ENCODE data around the gene ARIH1. TPM values are rescaled to one million over a fixed set of nuclear protein-coding genes. Genes with fewer than 3 reads are reported as not detected.
A peak's percentile ranks its signal among the peaks of the same experiment; 100 is the strongest.
"Not testable (repeated sequence)": the region's sequence is repeated elsewhere in the genome, so short reads cannot be mapped to it uniquely, and the experiment has no call there.

ARIH1 gene
- total and polyA plus RNA-seq, 10 donors, result 14.8 to 171 (median 62.7) TPM

DNA sequence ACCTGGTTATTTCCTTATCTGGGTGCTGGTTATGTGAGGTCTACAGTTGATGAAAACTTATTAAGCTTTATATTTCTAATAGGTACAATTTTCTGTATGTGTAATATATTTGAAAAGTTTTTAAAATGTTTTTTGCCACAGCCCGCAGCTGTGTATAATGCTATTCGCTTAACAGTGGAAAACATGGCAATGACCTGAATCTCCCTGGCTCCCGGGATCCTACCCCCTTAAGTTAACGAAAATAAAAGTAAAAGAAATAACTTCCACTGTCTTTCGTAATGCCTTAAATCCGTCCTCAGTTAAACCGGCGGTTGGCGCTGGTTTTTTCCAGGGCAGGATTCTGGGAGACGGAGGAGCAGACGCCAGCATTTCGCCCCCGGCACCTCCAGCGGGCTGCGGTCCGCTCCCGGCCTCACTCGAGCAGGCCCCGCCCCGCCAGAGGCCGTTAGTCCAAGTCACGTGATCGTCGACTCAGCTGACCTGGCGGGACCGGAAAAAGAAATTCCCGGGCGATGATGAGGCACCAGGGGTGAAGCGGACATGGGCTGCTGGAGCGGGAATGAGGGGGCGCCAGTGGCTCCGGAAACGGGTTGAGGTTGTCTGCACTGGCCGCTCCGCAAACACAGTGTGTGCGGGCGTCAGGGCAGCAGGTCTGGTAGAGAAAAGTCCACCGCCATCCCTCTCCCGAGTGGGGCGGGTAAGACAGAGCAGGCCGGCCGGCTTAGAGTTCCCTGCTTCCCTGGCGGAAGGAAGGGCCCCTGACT is 162.6 kb downstream of the ARIH1 start:
- Histone ChIP-seq H3K4me3 (peak overlapping the region in 7 of 8 donors; percentile 25 to 61 (median 32)), H3K27ac (peak overlapping the region in 3 of 8 donors; percentile 47 to 59 (median 53))
- H3K9me3 ChIP-seq; H3K4me1 ChIP-seq; intact Hi-C loops (cut with DNase I; ENCODE audit: low total_unique reads); H3K36me3 ChIP-seq; H3K27me3 ChIP-seq (replicated peaks in 1 of 7): not testable (repeated sequence)
- WGBS, 5 donors, result 0 to 4% (median 3%) methylated on average over 12 to 27 of the region's 43 CpGs; no CpG with 5 or more reads in 2 of the 5 donors
- TF ChIP-seq POLR2AphosphoS5 (IDR thresholded peaks at IDR 0.05), result peak; percentile 30 to 65 (median 56)
- peak; percentile 86 for DNase-seq

DNA sequence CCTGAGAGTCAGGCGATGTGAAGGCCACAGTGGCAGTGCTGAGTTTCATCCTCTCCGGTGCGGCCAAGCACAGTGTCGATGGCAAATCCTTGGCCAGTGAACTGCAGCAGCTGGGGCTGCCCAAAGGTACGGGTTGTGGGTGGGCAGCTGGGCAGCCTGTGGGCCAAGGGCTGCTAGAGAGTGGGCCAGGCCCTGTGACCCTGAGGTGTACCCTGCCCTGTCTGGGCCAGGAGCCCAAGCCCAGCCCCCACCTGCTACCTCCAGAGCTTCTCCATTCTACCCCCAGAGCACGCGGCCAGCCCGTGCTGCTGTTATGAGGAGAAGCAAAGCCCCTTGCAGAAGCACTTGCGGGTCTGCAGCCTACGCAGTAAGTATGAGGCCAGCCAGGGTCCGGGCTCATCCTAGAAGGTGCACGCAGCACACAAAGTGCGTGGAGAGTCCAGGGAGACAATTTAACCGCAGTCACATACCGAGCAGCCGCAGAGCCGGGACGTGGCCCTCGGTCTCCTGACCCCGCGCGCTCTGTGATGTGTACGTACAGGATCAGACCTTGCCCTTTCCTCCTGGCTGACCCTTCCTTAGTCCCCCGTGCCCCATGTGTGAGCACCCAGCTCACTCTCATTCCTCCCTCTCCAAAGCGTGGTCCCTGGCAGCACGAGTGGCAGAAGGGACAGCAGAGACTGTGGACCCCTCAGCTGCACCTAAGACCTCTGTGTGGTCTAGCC is 165.8 kb downstream of the ARIH1 start:
- H3K36me3 ChIP-seq; DNase-seq; H3K9me3 ChIP-seq; intact Hi-C loops (cut with DNase I; ENCODE audit: low total_unique reads); H3K27me3 ChIP-seq (replicated peaks in 1 of 7); H3K4me1 ChIP-seq; H3K27ac ChIP-seq; H3K4me3 ChIP-seq: not testable (repeated sequence)
- no CpG with 5 or more reads among the region's 26 CpGs for WGBS, 5 donors

DNA sequence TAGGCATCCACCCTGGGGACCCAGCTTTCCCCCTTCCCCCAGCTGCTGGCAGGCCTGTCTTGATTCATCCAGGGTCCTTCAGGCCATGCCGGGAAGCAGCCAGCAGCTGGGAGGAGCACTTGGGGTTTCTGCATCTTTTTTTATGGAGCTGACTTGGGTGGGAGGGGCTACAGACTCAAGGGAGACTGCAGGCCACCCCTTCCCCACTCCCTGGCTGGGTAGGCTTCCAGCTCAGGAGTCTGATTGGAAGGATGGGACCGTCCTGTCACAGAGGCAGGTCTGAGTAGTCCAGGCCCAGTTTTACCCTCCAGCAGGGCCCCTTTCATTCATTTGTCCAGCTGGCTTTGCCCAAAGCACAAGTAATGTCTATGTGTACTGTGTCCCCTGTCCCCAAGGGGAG is 168.1 kb downstream of the ARIH1 start:
- H3K4me3 ChIP-seq; H3K27me3 ChIP-seq (replicated peaks in 1 of 7); H3K27ac ChIP-seq; H3K4me1 ChIP-seq; DNase-seq; intact Hi-C loops (cut with DNase I; ENCODE audit: low total_unique reads); H3K36me3 ChIP-seq; H3K9me3 ChIP-seq: not testable (repeated sequence)
- no CpG with 5 or more reads among the region's 2 CpGs for WGBS, 5 donors

DNA sequence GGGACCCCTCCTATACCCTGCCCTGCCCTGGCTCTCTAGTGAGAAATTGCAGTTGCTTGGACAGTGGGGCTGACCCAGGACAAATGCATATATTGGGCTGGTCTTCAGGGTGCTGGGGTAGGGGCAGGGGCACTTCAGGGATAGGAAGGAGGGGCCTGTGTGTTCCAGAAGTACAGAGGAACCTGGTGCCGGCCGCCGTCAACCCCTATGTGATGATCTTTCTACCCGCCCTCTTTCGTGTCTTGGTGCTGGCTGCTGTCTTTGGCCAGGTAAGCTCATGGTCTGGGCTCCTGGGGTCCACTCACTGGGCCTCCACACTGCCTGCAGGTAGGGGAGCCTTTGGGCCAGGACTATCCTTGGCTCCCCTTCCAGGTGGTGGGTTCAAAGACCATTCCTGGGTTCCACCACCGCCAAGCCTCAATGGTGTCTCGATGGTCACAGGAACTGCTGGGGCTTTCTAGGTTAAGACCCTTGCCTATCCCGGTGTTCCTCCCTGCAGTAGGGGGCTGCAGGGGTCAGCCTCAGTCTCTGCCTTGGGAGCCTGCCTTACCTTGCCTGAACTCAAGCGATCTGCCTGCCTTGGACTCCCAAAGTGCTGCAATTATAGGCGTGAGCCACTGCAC is 174.6 kb downstream of the ARIH1 start:
- 60 to 89% (median 81%) methylated on average over 3 to 8 of the region's 10 CpGs for WGBS, 5 donors
- H3K27me3 ChIP-seq (replicated peaks in 1 of 7); intact Hi-C loops (cut with DNase I; ENCODE audit: low total_unique reads); H3K4me1 ChIP-seq; H3K4me3 ChIP-seq; H3K27ac ChIP-seq; H3K9me3 ChIP-seq; DNase-seq; H3K36me3 ChIP-seq: not testable (repeated sequence)

Other genes with a start within 250 kb of the ARIH1 start
- 100 to 1,000 TPM; 333 to 543 (median 379) TPM for gene PKM, start 243.1 kb upstream of the ARIH1 start, total RNA-seq
- gene PKM, start 243.1 kb upstream of the ARIH1 start, polyA plus RNA-seq, result 100 to 1,000 TPM; 156 to 250 (median 187) TPM
- 10 to 100 TPM; 54.8 to 77.6 (median 70.3) TPM for gene PARP6, start 201.8 kb upstream of the ARIH1 start, total RNA-seq
- gene PARP6, start 201.8 kb upstream of the ARIH1 start, polyA plus RNA-seq, result 10 to 100 TPM; 43.9 to 99.5 (median 67.9) TPM
- gene CELF6, start 154.2 kb upstream of the ARIH1 start, total RNA-seq, result 1 to 10 TPM; 1.7 to 7.5 (median 2.8) TPM
- 1 to 10 TPM; 4.4 to 9.2 (median 8.1) TPM for gene CELF6, start 154.2 kb upstream of the ARIH1 start, polyA plus RNA-seq
- gene HEXA, start 98.3 kb upstream of the ARIH1 start, total RNA-seq, result 100 to 1,000 TPM; 109 to 172 (median 129) TPM
- 100 to 1,000 TPM in 2 of 3 donors, 10 to 100 TPM in 1; 99.1 to 104 (median 103) TPM for gene HEXA, start 98.3 kb upstream of the ARIH1 start, polyA plus RNA-seq
- not detected for gene TMEM202, start 76.0 kb upstream of the ARIH1 start, total RNA-seq
- not detected for gene TMEM202, start 76.0 kb upstream of the ARIH1 start, polyA plus RNA-seq
- gene GOLGA6B, start 180.4 kb downstream of the ARIH1 start, total RNA-seq, result not detected
- not detected for gene GOLGA6B, start 180.4 kb downstream of the ARIH1 start, polyA plus RNA-seq
- not detected for gene HIGD2B, start 211.9 kb downstream of the ARIH1 start, total RNA-seq
- gene HIGD2B, start 211.9 kb downstream of the ARIH1 start, polyA plus RNA-seq, result not detected
- gene BBS4, start 211.9 kb downstream of the ARIH1 start, total RNA-seq, result 10 to 100 TPM in 6 of 7 donors, 1 to 10 TPM in 1; 9.3 to 20.7 (median 16.6) TPM
- gene BBS4, start 211.9 kb downstream of the ARIH1 start, polyA plus RNA-seq, result 1 to 10 TPM; 7.5 to 9.4 (median 8.2) TPM

Measured in spleen (tissue), 11 donors.